ENCODE results near the gene CEACAM5.

CEACAM5 gene

GRCh38 chr19:41697198-41697855 is 11.1 kb upstream of the CEACAM5 start:
- no peaks in the 10 kb centered on the region for H3K9me3 ChIP-seq (ENCODE audit: control insufficient read depth, insufficient read depth, low read depth, low read length)
- H3K36me3 ChIP-seq (ENCODE audit: control insufficient read depth in 2 of 2, insufficient read depth in 1 of 2, low read length in 2 of 2): no peaks in the 10 kb centered on the region
- H3K4me3 ChIP-seq (ENCODE audit: low read depth, low read length): no peak overlapping the region
- no peak for TF ChIP-seq ZNF335 (tag by site-specific recombination; conservative IDR thresholded peaks at IDR 0.05)
- no peak for TF ChIP-seq ZNF777 (tag by site-specific recombination; IDR thresholded peaks at IDR 0.05; ENCODE audit: borderline replicate concordance)
- no peak for TF ChIP-seq ZNF214 (tag by site-specific recombination; IDR thresholded peaks at IDR 0.05; ENCODE audit: borderline replicate concordance)
- no peak for TF ChIP-seq ZNF658 (tag by site-specific recombination; IDR thresholded peaks at IDR 0.05)
- TF ChIP-seq ZNF549 (tag by site-specific recombination; IDR thresholded peaks at IDR 0.05): no peak
- TF ChIP-seq ZNF366 (tag by site-specific recombination; conservative IDR thresholded peaks at IDR 0.05): no peak
- TF ChIP-seq IKZF3 (tag by site-specific recombination; IDR thresholded peaks at IDR 0.05): no peak
- no peak for TF ChIP-seq PATZ1 (tag by site-specific recombination; IDR thresholded peaks at IDR 0.05)
- no peak for TF ChIP-seq ZBTB1 (tag by site-specific recombination; IDR thresholded peaks at IDR 0.05)
- TF ChIP-seq ZNF114 (tag by site-specific recombination; IDR thresholded peaks at IDR 0.05): no peak
- TF ChIP-seq ZNF48 (tag by site-specific recombination; IDR thresholded peaks at IDR 0.05): no peak
- no peak for TF ChIP-seq PRDM10 (tag by site-specific recombination; IDR thresholded peaks at IDR 0.05)
- TF ChIP-seq ZBTB11 (tag by site-specific recombination; conservative IDR thresholded peaks at IDR 0.05; ENCODE audit: low read depth): no peak
- no peak for TF ChIP-seq REPIN1 (tag by site-specific recombination; IDR thresholded peaks at IDR 0.05; ENCODE audit: low read depth)
- no peak for TF ChIP-seq SP7 (tag by site-specific recombination; IDR thresholded peaks at IDR 0.05)
- no peak for TF ChIP-seq ZNF146 (tag by site-specific recombination; IDR thresholded peaks at IDR 0.05)
- TF ChIP-seq OVOL3 (tag by site-specific recombination; IDR thresholded peaks at IDR 0.05): no peak
- no peak for TF ChIP-seq ZNF747 (tag by site-specific recombination; IDR thresholded peaks at IDR 0.05)
- no peak overlapping the region for H3K27ac ChIP-seq (ENCODE audit: extremely low read depth, low read depth, low read length)
- ChIA-PET POLR2A (no interaction called here), CTCF (interaction anchor here (0.8 to 3.8 kb wide), 6 partner anchors 10 to 56 kb away, joined by 3 to 44 read pairs (median 4); partner anchors contain the start of gene CEACAM5)
- peaks cover 3% of the 10 kb centered on the region; the same call in 1 of the 2 replicates for H3K4me1 ChIP-seq (ENCODE audit: control insufficient read depth, insufficient read depth, low read length)

Data from HEK293 (cell line).